Mesenchymal stem cell (in vitro differentiated cells and primary cell): ENCODE data around the gene PM20D2.

Experiments
- DNase-seq: peaks from one replicate; pipeline ENCODE4 v3.0.0-alpha.2; 2013
- H2AFZ ChIP-seq: one replicate; pipeline ENCODE4 v1.6.1; 2013; ENCODE audit warnings: low read depth, mild to moderate bottlenecking, control low read depth, inconsistent platforms, low read length, moderate library complexity
- H2AK5ac ChIP-seq: 2 replicates; pipeline ENCODE4 v1.6.1; 2013; ENCODE audit warnings: low read length, moderate library complexity, mild to moderate bottlenecking, inconsistent platforms; ENCODE audit not compliant: severe bottlenecking
- H2BK120ac ChIP-seq: one replicate; pipeline ENCODE4 v1.6.1; 2013; ENCODE audit warnings: low read depth, mild to moderate bottlenecking, inconsistent platforms, low read length, moderate library complexity
- H2BK12ac ChIP-seq, 2 experiments: one replicate each; pipeline ENCODE4 v1.6.1; 2013; ENCODE audit warnings: inconsistent platforms in 2 of 2, low read length in 2 of 2, mild to moderate bottlenecking in 2 of 2, moderate library complexity in 2 of 2, control low read depth in 1 of 2
- H2BK15ac ChIP-seq: one replicate; pipeline ENCODE4 v1.6.1; 2013; ENCODE audit warnings: mild to moderate bottlenecking, low read depth, inconsistent platforms; ENCODE audit not compliant: poor library complexity, severe bottlenecking
- H2BK5ac ChIP-seq: 2 replicates; pipeline ENCODE4 v1.6.1; 2013; ENCODE audit warnings: low read depth, mild to moderate bottlenecking, low read length, control low read depth, inconsistent platforms; ENCODE audit not compliant: poor library complexity, severe bottlenecking
- H3K14ac ChIP-seq, 2 experiments: one replicate each; pipeline ENCODE4 v1.6.1; 2013; ENCODE audit warnings: inconsistent platforms in 2 of 2, low read length in 2 of 2, control low read depth in 1 of 2, mild to moderate bottlenecking in 1 of 2, moderate library complexity in 1 of 2
- H3K18ac ChIP-seq, 2 experiments: one replicate each; pipeline ENCODE4 v1.6.1; 2013; ENCODE audit warnings: inconsistent platforms in 2 of 2, low read length in 2 of 2, control low read depth in 1 of 2, low read depth in 1 of 2, mild to moderate bottlenecking in 1 of 2
- H3K23ac ChIP-seq, 2 experiments: one replicate each; pipeline ENCODE4 v1.6.1; 2013; ENCODE audit warnings: inconsistent platforms in 2 of 2, low read length in 2 of 2, mild to moderate bottlenecking in 2 of 2, moderate library complexity in 2 of 2, control low read depth in 1 of 2
- H3K27ac ChIP-seq: 2 replicates; pipeline ENCODE4 v1.5.1; 2013; ENCODE audit warnings: mild to moderate bottlenecking, moderate library complexity, low read length, control low read depth, inconsistent platforms; ENCODE audit not compliant: poor library complexity, severe bottlenecking
- H3K27me3 ChIP-seq, 2 experiments: 2 replicates each; pipeline versions ENCODE4 v1.6.1 to v1.7.0; 2013; ENCODE audit warnings: low read length in 2 of 2, mild to moderate bottlenecking in 2 of 2, moderate library complexity in 2 of 2, control low read depth in 1 of 2, inconsistent platforms in 1 of 2; ENCODE audit not compliant: control insufficient read depth in 1 of 2, insufficient read depth in 1 of 2
- H3K36me3 ChIP-seq, 2 experiments: 2 replicates each; pipeline versions ENCODE4 v1.6.1 to v1.7.0; 2013; ENCODE audit warnings: low read length in 2 of 2, control low read depth in 1 of 2, inconsistent platforms in 1 of 2, low read depth in 1 of 2, mild to moderate bottlenecking in 1 of 2; ENCODE audit not compliant: insufficient read depth in 2 of 2, control insufficient read depth in 1 of 2
- H3K4ac ChIP-seq, 2 experiments: one replicate each; pipeline ENCODE4 v1.6.1; 2013; ENCODE audit warnings: inconsistent platforms in 2 of 2, low read length in 2 of 2, mild to moderate bottlenecking in 2 of 2, moderate library complexity in 2 of 2, control low read depth in 1 of 2, low read depth in 1 of 2
- H3K4me1 ChIP-seq: 2 replicates; pipeline ENCODE4 v1.6.1; 2013; ENCODE audit warnings: low read depth, low read length, control low read depth; ENCODE audit not compliant: control insufficient read depth, insufficient read depth
- H3K4me2 ChIP-seq: 2 replicates; pipeline ENCODE4 v1.6.1; 2013; ENCODE audit warnings: low read length, mild to moderate bottlenecking, inconsistent platforms; ENCODE audit not compliant: poor library complexity, severe bottlenecking
- H3K4me3 ChIP-seq, 2 experiments: 2 replicates each; pipeline versions ENCODE4 v1.5.1 to v1.7.0; 2013; ENCODE audit warnings: low read length in 2 of 2, mild to moderate bottlenecking in 2 of 2, control low read depth in 1 of 2, low read depth in 1 of 2; ENCODE audit not compliant: insufficient read depth in 1 of 2
- H3K79me1 ChIP-seq: replicated peaks from 2 replicates; pipeline ENCODE4 v1.6.1; 2013; ENCODE audit warnings: mild to moderate bottlenecking, control low read depth, low read length, inconsistent platforms; ENCODE audit not compliant: poor library complexity, severe bottlenecking
- H3K9ac ChIP-seq: 2 replicates; pipeline ENCODE4 v1.7.0; 2013; ENCODE audit warnings: mild to moderate bottlenecking, low read length, moderate library complexity
- H3K9me3 ChIP-seq: 2 replicates; pipeline ENCODE4 v1.7.0; 2013; ENCODE audit warnings: mild to moderate bottlenecking, low read length; ENCODE audit not compliant: control insufficient read depth
- H4K8ac ChIP-seq: one replicate; pipeline ENCODE4 v1.6.1; 2013; ENCODE audit warnings: inconsistent platforms, mild to moderate bottlenecking, low read length, moderate library complexity
- H4K91ac ChIP-seq: one replicate; pipeline ENCODE4 v1.6.1; 2013; ENCODE audit warnings: mild to moderate bottlenecking, low read length, inconsistent platforms
- WGBS: methylation state at CpG from one replicate; pipeline ENCODE4 v1.1.7; 2013; ENCODE audit warnings: mixed read lengths; 5-methylcytosine and 5-hydroxymethylcytosine counted together

The PM20D2 gene

GRCh38 chr6:89208551-89208950, 62.7 kb downstream of the PM20D2 start:
- no peak overlapping the region for H3K4me2 ChIP-seq
- H2BK120ac ChIP-seq, result no peak overlapping the region
- WGBS, result 78% methylated on average over 4 of the region's 4 CpGs
- no peak overlapping the region for H3K18ac ChIP-seq
- H3K27me3 ChIP-seq, result peaks cover 15 to 31% of the 10 kb centered on the region in 2 experiments
- H3K79me1 ChIP-seq, result no peaks in the 10 kb centered on the region
- H3K23ac ChIP-seq, result no peak overlapping the region
- no peak overlapping the region for H3K4ac ChIP-seq
- no peak overlapping the region for H4K8ac ChIP-seq
- H4K91ac ChIP-seq, result no peak overlapping the region
- no peak overlapping the region for H2BK5ac ChIP-seq
- H2AK5ac ChIP-seq, result no peak overlapping the region
- no peak overlapping the region for H3K14ac ChIP-seq
- H3K36me3 ChIP-seq, result no peaks in the 10 kb centered on the region
- no peaks in the 10 kb centered on the region for H3K4me1 ChIP-seq
- no peak overlapping the region for H2BK15ac ChIP-seq
- DNase-seq, result no peak
- no peaks in the 10 kb centered on the region for H3K9me3 ChIP-seq
- no peak overlapping the region for H3K27ac ChIP-seq
- no peak overlapping the region for H3K9ac ChIP-seq
- no peak overlapping the region for H3K4me3 ChIP-seq
- H2AFZ ChIP-seq, result no peak overlapping the region
- no peak overlapping the region for H2BK12ac ChIP-seq

- Histone ChIP-seq H3K27ac (no peak overlapping the region), H2AK5ac (no peak overlapping the region), H3K36me3 (no peaks in the 10 kb centered on the region), H3K79me1 (no peaks in the 10 kb centered on the region), H3K27me3 (peaks cover 15 to 24% of the 10 kb centered on the region in 2 experiments), H4K91ac (no peak overlapping the region), H3K23ac (no peak overlapping the region), H2AFZ (no peak overlapping the region), H3K18ac (no peak overlapping the region), H2BK120ac (no peak overlapping the region), H3K4me2 (no peak overlapping the region), H3K9me3 (no peaks in the 10 kb centered on the region), H3K4me1 (no peaks in the 10 kb centered on the region), H3K14ac (no peak overlapping the region), H2BK5ac (no peak overlapping the region), H3K9ac (no peak overlapping the region), H3K4me3 (no peak overlapping the region), H3K4ac (no peak overlapping the region), H2BK15ac (no peak overlapping the region), H2BK12ac (no peak overlapping the region), H4K8ac (no peak overlapping the region)
- DNase-seq, result no peak
- 84% methylated on average over 6 of the region's 6 CpGs for WGBS
Measured at GRCh38 chr6:89209457-89209856, 63.6 kb downstream of the PM20D2 start.

GRCh38 chr6:89212472-89212871, 66.6 kb downstream of the PM20D2 start:
- Histone ChIP-seq H3K9me3 (no peaks in the 10 kb centered on the region), H3K14ac (no peak overlapping the region), H3K36me3 (no peaks in the 10 kb centered on the region), H2BK5ac (no peak overlapping the region), H2BK120ac (no peak overlapping the region), H2AFZ (no peak overlapping the region), H3K79me1 (no peaks in the 10 kb centered on the region), H3K4me2 (no peak overlapping the region), H3K23ac (no peak overlapping the region), H3K9ac (no peak overlapping the region), H3K4me1 (no peaks in the 10 kb centered on the region), H2AK5ac (no peak overlapping the region), H4K8ac (no peak overlapping the region), H3K27me3 (peaks cover 29 to 40% of the 10 kb centered on the region in 2 experiments), H3K27ac (no peak overlapping the region), H3K4ac (no peak overlapping the region), H3K4me3 (no peak overlapping the region), H3K18ac (no peak overlapping the region), H4K91ac (no peak overlapping the region), H2BK15ac (no peak overlapping the region), H2BK12ac (no peak overlapping the region)
- DNase-seq, result no peak
- 65% methylated on average over 4 of the region's 5 CpGs for WGBS

- no peak overlapping the region for H2BK15ac ChIP-seq
- H3K9me3 ChIP-seq, result no peaks in the 10 kb centered on the region
- H3K4me1 ChIP-seq, result peaks cover 2% of the 10 kb centered on the region
- H2AFZ ChIP-seq, result no peak overlapping the region
- H4K8ac ChIP-seq, result no peak overlapping the region
- no peak overlapping the region for H3K27ac ChIP-seq
- DNase-seq, result no peak
- H4K91ac ChIP-seq, result no peak overlapping the region
- peaks cover 36 to 52% of the 10 kb centered on the region in 2 experiments for H3K27me3 ChIP-seq
- no peak overlapping the region for H3K23ac ChIP-seq
- H3K79me1 ChIP-seq, result no peaks in the 10 kb centered on the region
- H3K36me3 ChIP-seq, result no peaks in the 10 kb centered on the region
- no peak overlapping the region for H3K4ac ChIP-seq
- no peak overlapping the region for H3K14ac ChIP-seq
- no peak overlapping the region for H3K4me3 ChIP-seq
- H3K18ac ChIP-seq, result no peak overlapping the region
- no peak overlapping the region for H3K4me2 ChIP-seq
- H3K9ac ChIP-seq, result no peak overlapping the region
- no peak overlapping the region for H2BK5ac ChIP-seq
- H2BK12ac ChIP-seq, result no peak overlapping the region
- H2BK120ac ChIP-seq, result no peak overlapping the region
- H2AK5ac ChIP-seq, result no peak overlapping the region
Measured at GRCh38 chr6:89214197-89214596, 68.3 kb downstream of the PM20D2 start.
